ENCODE measurements around the gene USP32.
"Not testable (repeated sequence)": the region's sequence is repeated elsewhere in the genome, so short reads cannot be mapped to it uniquely, and the experiment has no call there.

USP32 gene

GRCh38 chr17:60392042-60392844, at the start of gene USP32:
Gene USP32 (minus strand): TSS chr17:60392133. CDS start chr17:60391939, 194 bp downstream.
- peak; percentile 99 for DNase-seq (ENCODE audit: low read depth)

- peak; percentile 52 for DNase-seq (ENCODE audit: low read depth)
These were observed 47.6 kb upstream of the USP32 start for GRCh38 chr17:60439501-60439900.

- no peak for DNase-seq (ENCODE audit: low read depth)
These were observed 44.7 kb upstream of the USP32 start for GRCh38 chr17:60436676-60437075.

- peak; percentile 91 for DNase-seq (ENCODE audit: low read depth)
These were observed 43.6 kb upstream of the USP32 start for GRCh38 chr17:60435244-60436167.

GRCh38 chr17:60433021-60433997, 41.4 kb upstream of the USP32 start:
- peak; percentile 23 for DNase-seq (ENCODE audit: low read depth)

- not testable (repeated sequence) for DNase-seq (ENCODE audit: low read depth)
These were observed 38.6 kb upstream of the USP32 start for GRCh38 chr17:60430561-60430960.

GRCh38 chr17:60428491-60428890, 36.6 kb upstream of the USP32 start:
- DNase-seq (ENCODE audit: low read depth): not testable (repeated sequence)

GRCh38 chr17:60426596-60426995, 34.7 kb upstream of the USP32 start:
- DNase-seq (ENCODE audit: low read depth): no peak

GRCh38 chr17:60425626-60426025, 33.7 kb upstream of the USP32 start:
- DNase-seq (ENCODE audit: low read depth): no peak

GRCh38 chr17:60423865-60424264, 31.9 kb upstream of the USP32 start:
- no peak for DNase-seq (ENCODE audit: low read depth)

- no peak for DNase-seq (ENCODE audit: low read depth)
These were observed 30.3 kb upstream of the USP32 start, which contains the start of gene CHCT1 for GRCh38 chr17:60422162-60422665. Gene CHCT1 (plus strand): TSS chr17:60422489. CDS start chr17:60422593, 104 bp downstream.

GRCh38 chr17:60421273-60422161, 29.6 kb upstream of the USP32 start:
- DNase-seq (ENCODE audit: low read depth): peak; percentile 72

- not testable (repeated sequence) for DNase-seq (ENCODE audit: low read depth)
These were observed 27.9 kb upstream of the USP32 start for GRCh38 chr17:60419875-60420274.

GRCh38 chr17:60419003-60419402, 27.1 kb upstream of the USP32 start:
- not testable (repeated sequence) for DNase-seq (ENCODE audit: low read depth)

GRCh38 chr17:60416368-60416925, 24.5 kb upstream of the USP32 start:
- no peak for DNase-seq (ENCODE audit: low read depth)

- DNase-seq (ENCODE audit: low read depth): no peak
These were observed 23.2 kb upstream of the USP32 start for GRCh38 chr17:60415146-60415545.

GRCh38 chr17:60412701-60413100, 20.8 kb upstream of the USP32 start:
- no peak for DNase-seq (ENCODE audit: low read depth)

GRCh38 chr17:60410001-60410400, 18.1 kb upstream of the USP32 start:
- DNase-seq (ENCODE audit: low read depth): no peak

- DNase-seq (ENCODE audit: low read depth): peak; percentile 23
These were observed 15.0 kb upstream of the USP32 start for GRCh38 chr17:60406887-60407286.

GRCh38 chr17:60403962-60404361, 12.0 kb upstream of the USP32 start:
- DNase-seq (ENCODE audit: low read depth): no peak
